ENCODE measurements around the gene FOXE3. TPM values are rescaled to one million over a fixed set of nuclear protein-coding genes. Genes with fewer than 3 reads are reported as not detected.

The FOXE3 gene
- total and polyA plus RNA-seq, 10 of the 15 experiments (the other 5 are each of a cell fraction or from before 2014, with no cell fraction given), result 0.13 TPM; not detected in 9

DNA sequence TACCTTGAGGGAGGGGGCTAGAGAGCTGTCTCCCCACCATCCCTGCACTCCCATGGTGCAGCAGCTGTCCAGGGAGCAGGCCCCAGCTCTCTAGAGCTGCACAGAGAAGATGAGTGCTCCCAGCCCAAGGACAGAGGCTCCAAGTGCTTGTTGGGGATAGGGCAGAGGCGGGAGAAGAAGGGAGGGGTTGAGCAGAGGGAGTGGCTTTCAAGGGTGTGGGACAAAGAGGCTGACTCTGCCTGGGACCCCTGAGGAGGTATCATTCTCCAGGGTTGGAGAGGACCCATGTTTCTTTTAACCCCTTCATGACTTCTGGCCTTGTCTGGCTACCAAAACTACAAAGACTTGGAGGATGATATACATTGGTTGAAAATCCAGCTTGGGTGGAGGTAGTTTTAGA lies 36.3 kb downstream of the FOXE3 start:
- CTCF ChIA-PET, result interaction anchor here (1.0 to 1.7 kb wide), 3 partner anchors 9 to 263 kb away, joined by 3 to 10 read pairs (median 3); partner anchors contain the start of gene FOXD2
- TF ChIP-seq BHLHE40 (IDR thresholded peaks at IDR 0.05; ENCODE audit: borderline replicate concordance in 1 of 2, low read depth in 2 of 2, low read length in 1 of 2) (no peak), MTA2 (IDR thresholded peaks at IDR 0.05; ENCODE audit: low read depth) (no peak), NFYA (IDR thresholded peaks at IDR 0.05; ENCODE audit: borderline replicate concordance, low read depth, low read length) (no peak), RELA (IDR thresholded peaks at IDR 0.05; ENCODE audit: borderline replicate concordance, partially characterized antibody) (no peak), ZNF274 (IDR thresholded peaks at IDR 0.05; ENCODE audit: insufficient read depth, insufficient read length) (no peak), BCL11A (IDR thresholded peaks at IDR 0.05; ENCODE audit: low read depth, low read length) (no peak), ZNF622 (IDR thresholded peaks at IDR 0.05) (no peak), STAT1 (conservative IDR thresholded peaks at IDR 0.05) (no peak), MYC (IDR thresholded peaks at IDR 0.05; ENCODE audit: insufficient read depth, insufficient read length, insufficient replicate concordance, low read length, severe bottlenecking) (no peak), RAD51 (IDR thresholded peaks at IDR 0.05) (no peak), SIN3A (IDR thresholded peaks at IDR 0.05; ENCODE audit: low read depth, low read length) (no peak)
- TF ChIP-seq, protein P1, sequence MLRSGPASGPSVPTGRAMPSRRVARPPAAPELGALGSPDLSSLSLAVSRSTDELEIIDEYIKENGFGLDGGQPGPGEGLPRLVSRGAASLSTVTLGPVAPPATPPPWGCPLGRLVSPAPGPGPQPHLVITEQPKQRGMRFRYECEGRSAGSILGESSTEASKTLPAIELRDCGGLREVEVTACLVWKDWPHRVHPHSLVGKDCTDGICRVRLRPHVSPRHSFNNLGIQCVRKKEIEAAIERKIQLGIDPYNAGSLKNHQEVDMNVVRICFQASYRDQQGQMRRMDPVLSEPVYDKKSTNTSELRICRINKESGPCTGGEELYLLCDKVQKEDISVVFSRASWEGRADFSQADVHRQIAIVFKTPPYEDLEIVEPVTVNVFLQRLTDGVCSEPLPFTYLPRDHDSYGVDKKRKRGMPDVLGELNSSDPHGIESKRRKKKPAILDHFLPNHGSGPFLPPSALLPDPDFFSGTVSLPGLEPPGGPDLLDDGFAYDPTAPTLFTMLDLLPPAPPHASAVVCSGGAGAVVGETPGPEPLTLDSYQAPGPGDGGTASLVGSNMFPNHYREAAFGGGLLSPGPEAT (IDR thresholded peaks at IDR 0.05; ENCODE audit: low read depth), result no peak
- TF ChIP-seq, protein P2, sequence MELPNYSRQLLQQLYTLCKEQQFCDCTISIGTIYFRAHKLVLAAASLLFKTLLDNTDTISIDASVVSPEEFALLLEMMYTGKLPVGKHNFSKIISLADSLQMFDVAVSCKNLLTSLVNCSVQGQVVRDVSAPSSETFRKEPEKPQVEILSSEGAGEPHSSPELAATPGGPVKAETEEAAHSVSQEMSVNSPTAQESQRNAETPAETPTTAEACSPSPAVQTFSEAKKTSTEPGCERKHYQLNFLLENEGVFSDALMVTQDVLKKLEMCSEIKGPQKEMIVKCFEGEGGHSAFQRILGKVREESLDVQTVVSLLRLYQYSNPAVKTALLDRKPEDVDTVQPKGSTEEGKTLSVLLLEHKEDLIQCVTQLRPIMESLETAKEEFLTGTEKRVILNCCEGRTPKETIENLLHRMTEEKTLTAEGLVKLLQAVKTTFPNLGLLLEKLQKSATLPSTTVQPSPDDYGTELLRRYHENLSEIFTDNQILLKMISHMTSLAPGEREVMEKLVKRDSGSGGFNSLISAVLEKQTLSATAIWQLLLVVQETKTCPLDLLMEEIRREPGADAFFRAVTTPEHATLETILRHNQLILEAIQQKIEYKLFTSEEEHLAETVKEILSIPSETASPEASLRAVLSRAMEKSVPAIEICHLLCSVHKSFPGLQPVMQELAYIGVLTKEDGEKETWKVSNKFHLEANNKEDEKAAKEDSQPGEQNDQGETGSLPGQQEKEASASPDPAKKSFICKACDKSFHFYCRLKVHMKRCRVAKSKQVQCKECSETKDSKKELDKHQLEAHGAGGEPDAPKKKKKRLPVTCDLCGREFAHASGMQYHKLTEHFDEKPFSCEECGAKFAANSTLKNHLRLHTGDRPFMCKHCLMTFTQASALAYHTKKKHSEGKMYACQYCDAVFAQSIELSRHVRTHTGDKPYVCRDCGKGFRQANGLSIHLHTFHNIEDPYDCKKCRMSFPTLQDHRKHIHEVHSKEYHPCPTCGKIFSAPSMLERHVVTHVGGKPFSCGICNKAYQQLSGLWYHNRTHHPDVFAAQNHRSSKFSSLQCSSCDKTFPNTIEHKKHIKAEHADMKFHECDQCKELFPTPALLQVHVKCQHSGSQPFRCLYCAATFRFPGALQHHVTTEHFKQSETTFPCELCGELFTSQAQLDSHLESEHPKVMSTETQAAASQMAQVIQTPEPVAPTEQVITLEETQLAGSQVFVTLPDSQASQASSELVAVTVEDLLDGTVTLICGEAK (IDR thresholded peaks at IDR 0.05; ENCODE audit: borderline replicate concordance), result no peak
- TF ChIP-seq, protein P3, sequence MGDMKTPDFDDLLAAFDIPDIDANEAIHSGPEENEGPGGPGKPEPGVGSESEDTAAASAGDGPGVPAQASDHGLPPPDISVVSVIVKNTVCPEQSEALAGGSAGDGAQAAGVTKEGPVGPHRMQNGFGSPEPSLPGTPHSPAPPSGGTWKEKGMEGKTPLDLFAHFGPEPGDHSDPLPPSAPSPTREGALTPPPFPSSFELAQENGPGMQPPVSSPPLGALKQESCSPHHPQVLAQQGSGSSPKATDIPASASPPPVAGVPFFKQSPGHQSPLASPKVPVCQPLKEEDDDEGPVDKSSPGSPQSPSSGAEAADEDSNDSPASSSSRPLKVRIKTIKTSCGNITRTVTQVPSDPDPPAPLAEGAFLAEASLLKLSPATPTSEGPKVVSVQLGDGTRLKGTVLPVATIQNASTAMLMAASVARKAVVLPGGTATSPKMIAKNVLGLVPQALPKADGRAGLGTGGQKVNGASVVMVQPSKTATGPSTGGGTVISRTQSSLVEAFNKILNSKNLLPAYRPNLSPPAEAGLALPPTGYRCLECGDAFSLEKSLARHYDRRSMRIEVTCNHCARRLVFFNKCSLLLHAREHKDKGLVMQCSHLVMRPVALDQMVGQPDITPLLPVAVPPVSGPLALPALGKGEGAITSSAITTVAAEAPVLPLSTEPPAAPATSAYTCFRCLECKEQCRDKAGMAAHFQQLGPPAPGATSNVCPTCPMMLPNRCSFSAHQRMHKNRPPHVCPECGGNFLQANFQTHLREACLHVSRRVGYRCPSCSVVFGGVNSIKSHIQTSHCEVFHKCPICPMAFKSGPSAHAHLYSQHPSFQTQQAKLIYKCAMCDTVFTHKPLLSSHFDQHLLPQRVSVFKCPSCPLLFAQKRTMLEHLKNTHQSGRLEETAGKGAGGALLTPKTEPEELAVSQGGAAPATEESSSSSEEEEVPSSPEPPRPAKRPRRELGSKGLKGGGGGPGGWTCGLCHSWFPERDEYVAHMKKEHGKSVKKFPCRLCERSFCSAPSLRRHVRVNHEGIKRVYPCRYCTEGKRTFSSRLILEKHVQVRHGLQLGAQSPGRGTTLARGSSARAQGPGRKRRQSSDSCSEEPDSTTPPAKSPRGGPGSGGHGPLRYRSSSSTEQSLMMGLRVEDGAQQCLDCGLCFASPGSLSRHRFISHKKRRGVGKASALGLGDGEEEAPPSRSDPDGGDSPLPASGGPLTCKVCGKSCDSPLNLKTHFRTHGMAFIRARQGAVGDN (IDR thresholded peaks at IDR 0.05), result no peak

More for the DNA sequence above, 36.3 kb downstream of the FOXE3 start:
- FAIRE-seq (no peak), DNase-seq (ENCODE audit: low read depth, low spot score) (no peak), ATAC-seq (no peak)
- ChIA-PET RAD21 (ENCODE audit: unreplicated experiment) (interaction anchor here (1.2 kb wide), 1 partner anchor 15 kb away, joined by 4 read pairs; the partner anchor contains the start of gene FOXD2), POLR2A (no interaction called here), SMC1A (ENCODE audit: uncharacterized antibody, unreplicated experiment) (interaction anchor here (1.6 kb wide), 1 partner anchor 18 kb away, joined by 5 read pairs; no protein-coding TSS in a partner anchor)
- no peaks in the 10 kb centered on the region for H3K36me3 ChIP-seq (ENCODE audit: control insufficient read depth in 2 of 2, insufficient read depth in 2 of 2, low read length in 1 of 2)
- no peak overlapping the region for H3K4me2 ChIP-seq (ENCODE audit: control insufficient read depth, insufficient read depth)
- H4K20me1 ChIP-seq (ENCODE audit: control insufficient read depth, insufficient read depth), result no peaks in the 10 kb centered on the region
- no peak overlapping the region for H3K27ac ChIP-seq (ENCODE audit: control insufficient read depth, insufficient read depth)
- intact Hi-C loops (cut with micrococcal nuclease; ENCODE audit: unreplicated experiment), result no loop called here
- H3K4me3 ChIP-seq, result no peak overlapping the region
- no peaks in the 10 kb centered on the region for H3K9me3 ChIP-seq (replicated peaks; ENCODE audit: control insufficient read depth, insufficient read depth, low read length)
- no peak overlapping the region for H2AFZ ChIP-seq (ENCODE audit: control insufficient read depth, low read depth, low read length)
- no peak overlapping the region for H3K9ac ChIP-seq (ENCODE audit: control insufficient read depth, insufficient read depth, low read length)
- H3K4me1 ChIP-seq (ENCODE audit: control insufficient read depth, insufficient read depth, low read length), result no peaks in the 10 kb centered on the region
- 33% methylated on average over 1 of the region's 1 CpG for WGBS (ENCODE audit: insufficient coverage, insufficient replicate concordance, low lambda C conversion rate, missing lambda C conversion rate)
- in situ Hi-C loops (cut with MboI), result no loop called here
- peaks cover 3 to 9% of the 10 kb centered on the region in 2 experiments; a peak in 3 of 4 replicates for H3K27me3 ChIP-seq (replicated peaks in 1 of 2; ENCODE audit: control insufficient read depth in 2 of 2, insufficient read depth in 2 of 2, low read length in 1 of 2)
- no TSS peak for BruUV-seq (replicated peaks)
- H3K79me2 ChIP-seq (ENCODE audit: control insufficient read depth, insufficient read depth, low read length), result no peaks in the 10 kb centered on the region
